ENCODE measurements around the gene MMADHC. TPM values are rescaled to one million over a fixed set of nuclear protein-coding genes. Genes with fewer than 3 reads are reported as not detected.
A peak's percentile ranks its signal among the peaks of the same experiment; 100 is the strongest.

Gene MMADHC
- total RNA-seq, 1 experiment from 2014 or later, result 195 TPM

DNA sequence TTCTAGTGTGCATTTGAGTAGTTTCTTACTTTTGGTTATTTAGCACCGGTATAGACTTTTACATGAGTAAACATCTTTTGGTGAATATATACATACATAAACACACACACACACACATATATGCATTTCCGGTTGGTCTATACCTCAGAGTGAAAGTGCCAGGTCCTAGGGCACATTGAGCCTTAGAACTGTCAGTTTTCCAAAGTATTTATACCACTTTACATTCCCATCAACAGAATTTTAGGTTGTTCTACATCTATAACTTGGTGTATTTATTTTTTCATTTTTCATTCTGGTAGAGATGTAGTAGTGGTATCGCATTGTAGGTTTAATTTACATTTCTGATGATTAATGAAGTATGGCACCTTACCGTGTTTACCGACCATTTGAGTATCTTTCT, 22.6 kb downstream of the MMADHC start:
- in situ Hi-C loops (cut with HindIII; ENCODE audit: low pct_unique_long_range_greater_than_20kb, low sequenced_read_pairs), result no loop called here
- DNase-seq (ENCODE audit: low read depth), result no peak

DNA sequence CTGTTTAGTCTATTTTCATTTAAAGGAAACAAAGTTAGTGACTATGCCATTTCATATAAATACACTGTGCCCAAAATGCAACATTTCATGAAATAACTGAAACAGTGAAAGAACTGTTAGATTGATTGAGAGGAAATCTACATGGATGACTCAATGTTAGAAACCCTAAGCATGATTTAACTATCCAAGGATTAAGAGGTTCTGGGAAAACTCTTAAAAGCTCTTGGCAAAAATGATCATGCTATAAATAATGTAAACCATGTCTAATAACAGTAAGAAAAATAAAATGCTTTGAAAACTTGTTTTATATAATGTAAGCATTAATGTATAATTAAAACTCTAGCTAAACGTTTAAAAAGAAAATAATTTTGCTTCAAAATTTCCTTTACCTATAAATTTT, 23.5 kb downstream of the MMADHC start:
- no peak for DNase-seq (ENCODE audit: low read depth)
- in situ Hi-C loops (cut with HindIII; ENCODE audit: low pct_unique_long_range_greater_than_20kb, low sequenced_read_pairs), result no loop called here

GRCh38 chr2:149562324-149562723, 25.3 kb downstream of the MMADHC start:
- in situ Hi-C loops (cut with HindIII; ENCODE audit: low pct_unique_long_range_greater_than_20kb, low sequenced_read_pairs), result no loop called here
- DNase-seq (ENCODE audit: low read depth), result peak; percentile 78

- peak; percentile 35 for DNase-seq (ENCODE audit: low read depth)
- in situ Hi-C loops (cut with HindIII; ENCODE audit: low pct_unique_long_range_greater_than_20kb, low sequenced_read_pairs), result no loop called here
Observed at GRCh38 chr2:149561309-149561926, 26.2 kb downstream of the MMADHC start.

GRCh38 chr2:149559341-149560068, 28.1 kb downstream of the MMADHC start:
- in situ Hi-C loops (cut with HindIII; ENCODE audit: low pct_unique_long_range_greater_than_20kb, low sequenced_read_pairs), result no loop called here
- no peak for DNase-seq (ENCODE audit: low read depth)

DNA sequence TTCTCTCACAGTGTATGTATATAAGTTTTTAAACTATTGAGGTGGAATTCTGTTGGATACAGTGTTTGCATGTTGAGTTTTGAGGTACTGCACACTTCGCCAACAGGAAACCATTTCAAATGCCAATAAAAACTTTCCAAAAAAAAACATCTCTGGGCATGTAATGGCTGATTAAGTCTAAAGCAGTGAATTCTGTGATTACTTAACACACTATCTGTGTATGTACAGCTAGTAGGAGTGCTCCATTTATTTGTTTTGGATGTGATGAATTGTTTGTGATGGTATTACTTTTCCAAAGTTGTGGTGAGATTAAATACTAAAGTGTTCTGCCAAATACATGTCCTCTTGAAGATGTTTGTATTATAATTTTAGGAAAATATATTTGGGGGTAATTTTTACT, 31.1 kb downstream of the MMADHC start:
- in situ Hi-C loops (cut with HindIII; ENCODE audit: low pct_unique_long_range_greater_than_20kb, low sequenced_read_pairs), result no loop called here
- no peak for DNase-seq (ENCODE audit: low read depth)

- in situ Hi-C loops (cut with HindIII; ENCODE audit: low pct_unique_long_range_greater_than_20kb, low sequenced_read_pairs), result no loop called here
Observed at GRCh38 chr2:149552830-149553229, 34.7 kb downstream of the MMADHC start.

GRCh38 chr2:149552226-149552625, 35.3 kb downstream of the MMADHC start:
- no peak for DNase-seq (ENCODE audit: low read depth)
- in situ Hi-C loops (cut with HindIII; ENCODE audit: low pct_unique_long_range_greater_than_20kb, low sequenced_read_pairs), result no loop called here

More at GRCh38 chr2:149552830-149553229, 34.7 kb downstream of the MMADHC start:
- no peak for DNase-seq (ENCODE audit: low read depth)

GRCh38 chr2:149544692-149545091, 42.9 kb downstream of the MMADHC start:
- in situ Hi-C loops (cut with HindIII; ENCODE audit: low pct_unique_long_range_greater_than_20kb, low sequenced_read_pairs), result no loop called here
- DNase-seq (ENCODE audit: low read depth), result no peak

DNA sequence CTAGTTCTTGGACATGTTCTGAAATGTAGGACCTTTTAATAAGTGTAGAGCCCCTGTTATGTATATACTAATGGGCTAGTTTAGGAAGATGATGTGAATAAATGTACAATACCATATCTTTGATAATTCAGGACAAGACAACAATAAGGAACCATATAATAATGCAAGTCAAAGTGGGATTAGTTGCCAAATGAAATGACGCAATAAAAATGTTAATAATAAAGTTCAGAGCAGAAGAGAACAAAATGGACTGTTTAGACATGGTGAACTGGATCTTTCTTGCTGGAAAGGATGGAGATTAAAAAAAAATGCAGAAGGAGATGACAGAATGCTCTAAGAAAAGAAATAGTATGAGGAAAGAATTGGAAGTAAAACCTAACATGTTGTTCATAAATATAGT, 43.7 kb downstream of the MMADHC start:
- DNase-seq (ENCODE audit: low read depth), result no peak
- in situ Hi-C loops (cut with HindIII; ENCODE audit: low pct_unique_long_range_greater_than_20kb, low sequenced_read_pairs), result no loop called here

DNA sequence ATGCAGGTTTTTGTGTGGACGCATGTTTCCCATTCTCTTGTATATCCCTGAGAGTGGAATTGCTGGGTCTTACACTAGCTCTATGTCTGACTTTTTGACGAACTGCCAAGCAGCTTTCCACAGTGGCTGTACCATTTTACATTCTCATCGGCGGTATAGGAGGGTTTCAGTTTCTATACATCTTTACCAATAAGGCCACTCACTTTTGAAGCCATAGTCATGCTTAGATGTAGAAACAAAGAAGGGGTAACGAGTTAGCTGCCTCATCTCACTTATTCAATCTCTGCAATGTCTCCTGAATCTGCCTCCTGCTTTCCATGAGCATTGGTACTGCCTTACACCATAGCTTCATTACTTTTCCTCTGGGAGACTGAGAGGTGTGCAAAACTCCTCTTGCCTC, 47.4 kb downstream of the MMADHC start:
- DNase-seq (ENCODE audit: low read depth), result no peak
- in situ Hi-C loops (cut with HindIII; ENCODE audit: low pct_unique_long_range_greater_than_20kb, low sequenced_read_pairs), result no loop called here

- no peak for DNase-seq (ENCODE audit: low read depth)
- in situ Hi-C loops (cut with HindIII; ENCODE audit: low pct_unique_long_range_greater_than_20kb, low sequenced_read_pairs), result no loop called here
Observed at GRCh38 chr2:149538138-149538833, 49.3 kb downstream of the MMADHC start.

DNA sequence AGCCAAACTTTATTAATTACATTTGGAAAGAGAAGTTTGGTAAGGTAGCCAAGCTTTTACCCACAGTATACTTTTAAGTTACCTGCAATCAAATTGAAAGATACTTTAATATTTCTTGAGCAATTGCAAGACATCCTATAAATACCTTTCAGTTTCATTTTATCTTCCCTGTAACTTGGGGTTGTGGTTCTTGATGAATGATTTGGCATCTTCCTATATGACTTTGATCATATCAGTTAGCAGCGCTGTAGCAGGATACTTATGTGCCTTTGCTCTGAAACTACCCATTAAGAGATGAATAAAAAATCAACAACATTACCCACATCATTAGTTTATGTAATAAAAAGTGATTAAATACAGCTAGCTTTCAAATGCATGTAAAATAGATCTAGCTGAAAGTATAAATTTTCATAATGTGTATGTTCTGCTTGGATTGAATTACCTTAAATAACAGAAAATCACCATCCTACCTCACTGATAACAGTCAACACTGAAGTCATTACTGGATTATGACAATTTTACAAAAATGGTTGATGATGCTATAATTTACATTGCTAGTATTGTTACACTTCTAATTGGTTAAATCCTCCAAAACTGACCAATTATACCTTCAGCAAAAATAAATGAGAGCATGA, 50.4 kb downstream of the MMADHC start:
- in situ Hi-C loops (cut with HindIII; ENCODE audit: low pct_unique_long_range_greater_than_20kb, low sequenced_read_pairs), result no loop called here
- no peak for DNase-seq (ENCODE audit: low read depth)

DNA sequence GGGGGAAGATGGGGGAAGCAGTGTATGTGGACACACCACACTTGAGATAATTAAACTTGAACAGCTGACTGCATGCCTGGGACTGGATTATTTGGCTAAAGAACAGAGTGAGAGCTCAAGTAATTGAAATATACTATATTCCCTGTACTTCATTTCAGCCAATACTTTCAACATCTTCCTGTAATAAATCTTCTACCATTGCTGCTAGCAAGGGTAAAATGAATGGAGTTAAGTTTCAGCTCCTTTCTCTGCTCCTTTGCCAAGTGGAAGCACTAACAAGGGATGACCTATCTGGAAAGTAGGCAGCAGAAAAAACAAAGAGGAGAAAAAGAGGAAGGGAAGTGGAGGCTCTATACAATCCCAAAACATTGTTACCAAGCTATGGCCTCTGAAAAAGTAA, 50.9 kb downstream of the MMADHC start:
- in situ Hi-C loops (cut with HindIII; ENCODE audit: low pct_unique_long_range_greater_than_20kb, low sequenced_read_pairs), result no loop called here
- no peak for DNase-seq (ENCODE audit: low read depth)

DNA sequence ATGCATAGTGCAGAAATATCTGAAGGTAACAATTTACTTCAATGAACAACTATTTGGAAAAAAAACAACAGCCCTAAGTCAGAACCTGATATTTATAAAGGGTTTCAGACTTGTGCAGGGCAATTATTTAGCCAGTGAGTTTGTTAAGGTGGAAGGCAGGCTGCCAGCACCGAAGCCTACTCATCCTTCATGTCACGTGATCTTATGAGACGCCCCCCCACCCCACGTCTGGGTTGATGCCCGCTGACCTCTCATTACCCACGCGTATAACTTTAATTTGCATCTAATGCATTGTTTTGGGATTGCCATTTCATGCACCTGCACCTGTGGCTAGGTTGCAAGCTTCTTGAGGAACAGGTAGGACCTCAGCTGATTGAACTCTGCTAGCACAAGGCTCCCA, 52.9 kb downstream of the MMADHC start:
- no peak for DNase-seq (ENCODE audit: low read depth)
- in situ Hi-C loops (cut with HindIII; ENCODE audit: low pct_unique_long_range_greater_than_20kb, low sequenced_read_pairs), result no loop called here

- in situ Hi-C loops (cut with HindIII; ENCODE audit: low pct_unique_long_range_greater_than_20kb, low sequenced_read_pairs), result no loop called here
- no peak for DNase-seq (ENCODE audit: low read depth)
Observed at GRCh38 chr2:149528983-149529382, 58.6 kb downstream of the MMADHC start.

DNA sequence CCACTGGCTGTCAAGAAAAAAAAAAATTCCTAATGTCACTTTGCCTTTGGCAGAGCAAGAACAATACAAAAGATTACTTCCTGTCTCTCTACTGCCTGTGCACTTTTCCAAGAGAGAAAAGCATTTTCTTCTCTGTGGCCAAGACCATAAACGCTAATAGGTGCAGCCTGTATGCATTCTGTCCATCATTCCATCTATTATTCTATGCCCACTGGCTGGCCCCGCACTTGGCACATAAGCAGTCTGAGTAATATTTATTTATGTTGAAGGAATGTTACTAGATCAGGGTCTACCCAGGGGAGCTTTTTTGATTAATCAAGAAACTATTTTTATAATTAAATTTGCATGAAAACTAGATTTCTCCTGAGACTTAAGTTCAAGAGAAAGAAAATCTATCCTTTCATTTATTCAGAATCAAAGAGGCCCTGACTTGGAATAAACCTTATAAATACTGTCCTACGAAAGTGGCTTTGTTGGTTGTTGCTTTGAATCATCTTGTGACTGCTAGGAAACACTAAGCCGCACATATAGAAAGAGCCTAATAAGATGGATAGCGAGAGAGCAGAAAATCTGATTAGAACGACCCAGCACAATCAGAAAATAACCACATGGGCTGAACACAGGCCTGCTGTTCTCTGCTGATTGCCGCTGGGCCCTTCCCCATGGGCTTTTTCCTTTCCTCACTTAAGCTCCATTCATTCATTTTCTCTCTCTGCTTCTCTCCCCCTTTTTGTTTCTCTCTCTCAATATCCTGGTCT, 59.4 kb downstream of the MMADHC start:
- in situ Hi-C loops (cut with HindIII; ENCODE audit: low pct_unique_long_range_greater_than_20kb, low sequenced_read_pairs), result no loop called here
- no peak for DNase-seq (ENCODE audit: low read depth)

- no peak for DNase-seq (ENCODE audit: low read depth)
- in situ Hi-C loops (cut with HindIII; ENCODE audit: low pct_unique_long_range_greater_than_20kb, low sequenced_read_pairs), result no loop called here
Observed at GRCh38 chr2:149526689-149527088, 60.9 kb downstream of the MMADHC start.

Measured in Caki2 (cell line).